ENCODE measurements around the gene VSIR. TPM values are rescaled to one million over a fixed set of nuclear protein-coding genes. Genes with fewer than 3 reads are reported as not detected.

Gene VSIR
- 1.8 and 21.9 TPM in 2 replicates for total RNA-seq

DNA sequence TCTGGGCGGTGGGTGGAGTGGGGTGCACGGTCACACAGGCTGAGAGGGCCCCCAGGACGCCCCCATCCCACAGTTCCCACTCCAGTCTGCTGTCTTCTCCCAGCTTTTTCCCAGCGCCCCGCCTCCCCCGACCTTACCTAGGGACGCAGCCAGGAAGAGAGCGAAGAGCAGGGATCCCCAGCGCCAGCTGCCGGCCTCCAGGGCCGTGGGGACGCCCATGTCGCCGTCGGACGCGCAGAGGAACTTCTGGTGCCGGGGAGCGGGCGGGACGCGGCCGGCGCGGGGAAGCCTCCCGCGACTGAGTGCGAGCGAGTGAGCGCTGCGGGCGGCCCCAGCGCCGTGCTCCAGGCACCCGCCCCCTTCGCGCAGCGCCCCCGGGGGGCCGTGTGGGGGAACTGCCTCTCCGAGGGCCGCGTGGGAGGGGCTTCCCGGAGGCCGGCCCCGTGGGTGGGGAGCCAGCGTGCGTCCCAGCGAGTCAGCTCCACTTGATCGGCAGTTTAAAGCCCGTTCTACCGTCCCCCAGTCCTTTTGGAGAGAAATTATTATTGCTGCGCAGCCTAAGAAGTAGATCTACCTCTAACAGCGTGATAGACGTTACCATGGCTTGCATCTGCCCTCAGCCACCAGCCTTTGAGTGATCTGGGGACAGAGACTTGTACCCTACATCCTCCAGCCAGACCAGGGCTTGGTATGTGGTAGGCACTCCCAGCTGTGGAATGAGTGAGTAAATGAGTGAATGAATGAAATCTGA, at the start of gene VSIR:
Gene VSIR (minus strand): TSS at position 300 of the 751 bp plus-strand sequence. CDS start 81 bp downstream, at position 219.

DNA sequence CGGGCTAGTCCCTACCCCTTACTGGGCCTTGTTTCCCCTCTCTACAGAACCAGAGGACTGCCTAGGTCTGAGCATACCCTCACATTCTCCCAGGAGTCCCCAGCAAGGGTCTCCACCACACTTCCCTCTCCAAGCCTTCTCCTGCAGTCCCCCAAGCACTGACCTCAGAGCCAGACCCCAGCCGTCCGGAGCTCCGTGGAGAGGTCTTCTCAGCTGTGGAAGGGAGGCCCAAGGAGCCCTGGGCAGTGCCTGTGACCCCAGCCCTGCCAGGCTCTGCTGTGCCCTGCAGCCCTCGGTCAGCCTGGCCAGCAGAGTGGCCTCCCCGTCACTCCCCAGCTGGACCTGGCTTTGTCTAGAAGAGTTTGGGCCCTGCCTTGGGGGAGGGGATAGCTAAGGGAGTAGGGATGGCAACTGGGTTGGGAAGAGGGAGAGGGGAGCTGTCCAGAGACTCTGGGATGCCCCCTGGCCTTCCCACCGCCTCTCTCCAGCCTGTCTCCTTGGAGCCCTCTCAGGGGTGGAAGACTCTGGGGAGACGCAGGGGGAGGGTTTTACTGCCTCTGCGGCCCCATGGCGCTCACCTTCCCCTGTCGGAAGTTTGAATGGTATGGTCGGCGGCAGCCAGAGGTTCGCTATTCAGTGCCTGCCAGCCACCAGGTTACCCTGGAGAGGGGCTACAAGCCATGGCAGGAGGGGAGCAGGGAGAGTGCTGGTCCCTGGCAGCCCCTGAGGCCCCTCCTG, 53.7 kb downstream of the VSIR start, which contains the start of gene C10orf105:
Gene C10orf105 (minus strand): TSS at position 315 of the 738 bp plus-strand sequence. CDS start 3,441 bp downstream, outside the sequence.

Other genes starting within 250 kb of the VSIR start
- gene C10orf105, start 53.7 kb downstream of the VSIR start, total RNA-seq: not detected in 2 replicates
- gene PSAP, start 77.7 kb upstream of the VSIR start, total RNA-seq: 769 and 988 TPM in 2 replicates
- 10.3 and 10.9 TPM in 2 replicates for gene CHST3, start 190.9 kb upstream of the VSIR start, total RNA-seq

All from epithelial cell of alveolus of lung (primary cell).